ENCODE measurements around the gene SIRT6.
"Not testable (repeated sequence)": the region's sequence is repeated elsewhere in the genome, so short reads cannot be mapped to it uniquely, and the experiment has no call there.

Gene SIRT6

DNA sequence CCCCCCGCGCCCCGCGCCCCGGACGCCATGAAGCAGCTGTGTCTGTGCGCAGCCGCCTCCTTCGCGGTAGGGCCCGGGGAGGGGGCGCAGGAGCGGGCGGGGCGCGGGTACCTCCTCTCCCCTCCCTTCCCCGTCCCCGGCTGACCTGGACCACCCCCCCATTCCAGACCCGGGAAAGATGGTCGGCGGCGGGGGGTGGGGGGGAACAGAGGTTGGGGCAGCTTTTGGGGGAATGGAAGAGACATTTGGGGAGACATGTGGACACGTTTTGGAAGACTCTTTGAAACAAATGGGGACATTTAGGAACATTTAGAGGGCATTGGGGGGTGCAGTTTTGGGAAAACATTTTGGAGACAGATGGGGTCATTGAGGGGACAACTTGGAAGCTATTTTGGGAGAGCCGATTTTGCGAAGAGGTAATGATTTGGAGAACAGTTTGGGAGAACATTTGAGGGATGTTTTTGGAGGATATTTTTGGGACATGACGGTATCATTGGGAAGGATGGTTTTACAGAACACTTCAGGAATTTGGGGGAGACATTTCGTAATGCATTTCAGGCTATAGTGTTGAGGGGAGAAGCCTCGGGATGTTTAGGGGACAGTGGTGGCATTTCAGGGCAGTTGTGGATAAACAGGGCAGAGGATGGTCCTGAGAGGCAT lies 16.2 kb upstream of the SIRT6 start:
- no peak for DNase-seq

DNA sequence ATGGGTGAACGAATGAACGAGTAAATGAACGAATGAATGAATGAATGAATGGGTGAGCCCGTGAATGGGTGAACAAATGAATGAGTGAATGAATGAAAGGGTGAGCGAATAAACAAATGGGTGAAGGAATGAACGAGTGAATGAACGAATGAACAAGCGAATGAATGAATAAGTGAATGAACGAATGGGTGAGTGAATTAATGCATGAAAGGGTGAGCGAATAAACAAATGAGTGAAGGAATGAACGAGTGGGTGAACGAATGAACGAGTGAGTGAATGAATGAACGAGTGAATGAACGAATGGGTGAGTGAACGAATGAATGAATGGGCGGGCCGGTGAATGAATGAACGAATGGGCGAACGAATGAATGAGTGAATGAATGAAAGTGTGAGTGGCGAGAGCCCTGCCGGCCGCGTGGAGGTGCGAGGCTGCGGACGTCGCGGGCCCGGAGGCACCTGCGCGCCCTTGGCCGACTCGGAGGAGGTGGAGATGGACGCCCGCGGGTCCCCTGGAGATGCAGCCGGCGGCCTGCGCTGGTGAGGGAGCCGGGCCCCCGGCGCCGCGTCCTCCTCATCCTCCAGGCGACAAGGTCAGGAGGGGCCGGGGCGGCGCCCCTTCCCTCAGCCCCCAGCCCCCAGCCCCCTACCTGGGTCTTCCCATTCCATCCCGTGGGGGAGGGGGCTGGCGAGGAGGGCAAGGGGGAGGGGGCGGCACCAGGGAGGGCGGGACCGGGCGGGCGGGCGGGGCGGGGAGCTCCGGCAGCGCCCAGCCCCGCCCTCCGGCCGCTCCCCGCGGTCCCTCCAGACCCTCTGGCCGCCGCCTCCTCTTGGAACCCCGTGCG lies 15.5 kb upstream of the SIRT6 start:
- DNase-seq: no peak

DNA sequence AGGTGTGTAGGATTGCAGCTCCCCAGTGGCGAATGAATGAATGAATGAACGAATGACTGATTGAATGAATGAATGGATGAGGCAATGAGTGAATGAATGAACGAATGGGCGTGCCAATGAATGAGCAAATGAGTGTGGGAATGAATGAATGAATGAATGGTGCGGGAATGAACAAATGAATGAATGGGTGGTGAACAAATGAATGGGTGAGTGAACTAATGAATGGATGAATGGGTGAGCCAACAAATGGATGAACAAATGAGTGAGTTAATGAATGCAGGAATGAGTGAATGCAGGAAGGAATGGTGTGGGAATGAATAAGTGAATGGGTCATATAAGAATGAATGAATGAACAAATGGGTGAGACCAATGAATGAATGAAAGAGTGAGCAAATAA lies 14.9 kb upstream of the SIRT6 start:
- no peak for DNase-seq

DNA sequence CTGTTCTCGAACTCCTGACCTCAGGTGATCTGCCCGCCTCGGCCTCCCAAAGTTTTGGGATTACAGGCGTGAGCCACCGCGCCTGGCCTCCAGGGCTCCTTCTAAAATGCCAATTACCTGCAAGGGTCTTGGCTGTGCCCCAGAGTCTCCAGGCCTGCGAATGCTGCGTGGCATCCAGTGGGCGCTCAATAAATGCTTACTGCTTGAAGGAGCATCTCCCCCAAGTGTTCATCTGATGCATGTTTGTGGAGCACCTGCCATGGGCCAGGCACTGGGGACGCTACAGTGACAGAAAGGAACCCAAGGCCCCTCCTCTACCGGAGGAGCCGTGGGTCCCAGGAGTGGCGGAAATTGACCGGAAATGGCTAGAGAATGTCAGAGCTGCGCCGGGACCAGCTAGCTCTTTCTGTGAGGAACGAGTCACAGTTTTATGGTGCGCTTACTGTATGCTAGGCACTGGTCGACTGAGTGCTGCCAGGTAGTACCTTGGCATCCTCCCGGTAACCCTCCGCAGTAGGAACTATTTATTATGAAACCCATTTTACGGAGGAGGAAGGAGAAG lies 14.3 kb upstream of the SIRT6 start:
- no peak for DNase-seq

DNA sequence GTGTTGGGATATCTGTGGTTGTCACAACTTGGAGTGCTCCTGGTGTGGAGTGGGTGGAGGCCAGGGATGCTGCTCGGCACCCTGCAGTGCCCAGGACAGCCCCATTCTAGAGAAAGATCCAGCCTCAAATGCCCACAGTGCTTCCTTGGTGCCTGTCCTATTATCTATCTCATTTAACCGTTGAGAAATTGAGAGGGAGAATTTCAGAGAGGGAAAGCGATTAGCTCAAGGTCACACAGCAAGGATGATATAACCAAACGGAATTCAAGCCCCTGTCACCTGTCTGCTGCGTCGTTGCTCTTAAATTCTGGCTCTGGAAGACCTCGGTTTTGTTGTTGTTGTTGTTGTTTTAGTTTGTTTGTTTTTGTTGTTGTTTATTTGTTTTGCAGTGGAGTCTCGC lies 13.6 kb upstream of the SIRT6 start:
- no peak for DNase-seq

DNA sequence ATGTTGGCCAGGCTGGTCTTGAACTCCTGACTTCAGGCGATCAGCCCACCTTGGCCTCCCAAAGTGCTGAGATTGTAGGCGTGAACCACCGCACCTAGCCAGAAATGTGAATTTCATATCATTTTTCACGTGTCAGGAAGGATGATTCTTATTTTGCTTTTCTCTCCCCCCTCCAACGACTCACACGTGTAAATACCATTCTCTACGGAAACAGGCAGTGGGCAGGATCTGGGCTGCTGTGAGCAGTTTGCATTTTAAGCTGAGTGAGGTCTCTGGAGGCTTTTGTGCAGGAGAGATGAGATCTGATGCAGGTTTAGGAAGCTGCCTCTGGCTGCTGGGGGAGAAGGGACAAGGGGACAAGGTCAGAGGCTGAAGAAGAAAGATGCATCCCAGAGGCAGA lies 12.0 kb upstream of the SIRT6 start:
- DNase-seq: no peak

DNA sequence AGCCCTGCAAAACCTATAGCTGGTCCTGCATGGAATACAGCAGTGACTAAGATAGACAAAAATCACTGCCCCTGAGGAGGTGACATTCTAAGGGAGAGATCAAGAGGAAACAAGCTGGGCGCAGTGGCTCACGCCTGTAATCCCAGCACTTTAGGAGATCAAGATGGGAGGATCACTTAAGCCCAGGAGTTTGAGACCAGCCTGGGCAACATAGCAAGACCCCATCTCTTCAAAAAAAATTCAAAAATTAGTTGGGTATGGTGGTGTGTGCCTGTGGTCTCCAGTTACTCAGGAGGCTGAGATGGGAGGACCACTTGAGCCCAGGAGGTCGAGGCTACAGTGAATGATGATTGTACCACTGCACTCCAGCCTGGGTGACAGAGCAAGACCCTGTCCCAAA lies 10.2 kb upstream of the SIRT6 start:
- DNase-seq: not testable (repeated sequence)

GRCh38 chr19:4189641-4190040 lies 7.3 kb upstream of the SIRT6 start:
- no peak for DNase-seq

DNA sequence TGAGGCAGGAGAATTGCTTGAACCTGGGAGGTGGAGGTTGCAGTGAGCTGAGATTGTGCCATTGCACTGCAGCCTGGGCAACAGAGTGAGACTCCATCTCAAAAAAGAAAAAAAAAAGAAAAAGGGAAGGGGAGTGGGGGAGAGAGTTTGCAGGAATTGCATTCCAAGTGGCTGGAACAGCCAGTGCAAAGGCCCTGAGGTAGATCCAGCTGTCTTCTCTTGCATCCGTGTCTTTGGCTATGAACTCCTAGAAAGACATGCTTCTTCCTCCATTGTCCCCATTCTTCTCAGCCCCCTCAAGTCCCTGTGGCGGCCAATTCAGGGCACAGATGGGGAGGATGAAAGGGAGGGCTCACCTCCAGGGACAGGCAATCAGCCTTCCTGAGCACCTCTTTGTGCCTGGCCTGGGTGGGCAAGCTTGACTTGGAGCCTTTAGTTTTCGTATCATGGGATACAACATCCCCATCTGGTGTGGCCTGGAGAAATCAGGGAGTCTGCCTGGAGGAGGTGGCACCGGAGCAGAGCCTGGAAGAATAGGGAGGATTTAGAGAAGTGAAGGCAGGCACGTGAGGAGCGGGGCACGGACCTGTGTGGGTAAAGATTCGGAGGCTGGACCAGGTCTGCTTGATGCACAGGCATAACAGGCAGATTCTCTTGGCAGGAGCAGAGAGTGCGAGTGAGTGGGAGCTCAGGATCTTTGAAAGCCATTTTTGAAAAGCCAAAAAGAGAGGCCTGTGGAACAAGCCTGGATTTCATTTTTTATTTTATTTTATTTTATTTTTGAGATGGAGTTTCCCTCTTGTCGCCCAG lies 5.2 kb upstream of the SIRT6 start:
- DNase-seq: no peak

DNA sequence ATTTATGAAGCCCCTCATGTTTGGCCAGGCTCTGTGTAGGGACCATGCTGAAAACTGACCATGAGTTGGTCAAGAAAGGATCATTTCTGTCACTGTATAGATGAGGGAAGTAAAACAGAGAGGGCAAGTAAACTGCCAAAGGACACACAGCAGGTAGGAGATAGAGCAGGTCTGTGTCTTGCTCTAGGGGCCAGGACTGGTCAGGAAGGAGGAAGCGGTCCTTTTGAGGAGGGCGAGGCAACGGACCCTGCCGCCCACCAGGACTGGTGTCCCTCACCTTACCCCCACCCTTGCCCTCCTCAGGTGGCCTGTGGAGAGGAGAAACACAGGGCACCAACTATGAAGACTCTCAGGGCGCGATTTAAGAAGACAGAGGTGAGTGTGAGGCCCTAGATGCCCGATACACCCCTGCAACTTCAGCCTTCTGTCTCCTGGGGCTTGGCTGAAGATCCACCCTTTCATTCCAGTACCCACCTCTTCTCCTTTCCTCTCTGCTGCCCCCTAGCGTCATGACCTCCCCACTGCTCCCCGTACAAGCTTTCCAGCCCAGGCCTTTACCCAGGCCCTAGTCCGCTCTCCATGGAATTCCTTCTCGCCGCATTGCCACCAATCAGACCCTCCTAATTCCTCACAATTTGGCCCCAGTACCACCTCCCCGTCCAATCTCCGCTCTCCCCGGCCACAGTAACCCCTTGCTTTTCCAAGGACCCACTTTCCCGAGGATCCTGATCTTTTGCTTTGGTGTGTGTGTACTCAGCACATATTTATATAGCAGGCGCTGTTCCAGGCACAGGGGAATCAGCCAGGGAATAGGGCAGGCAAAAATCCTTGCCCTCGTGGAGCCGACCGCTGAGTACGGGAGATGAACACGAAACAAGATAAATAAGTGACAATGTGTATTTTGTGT lies 4.0 kb upstream of the SIRT6 start:
- DNase-seq: peak; percentile 82

DNA sequence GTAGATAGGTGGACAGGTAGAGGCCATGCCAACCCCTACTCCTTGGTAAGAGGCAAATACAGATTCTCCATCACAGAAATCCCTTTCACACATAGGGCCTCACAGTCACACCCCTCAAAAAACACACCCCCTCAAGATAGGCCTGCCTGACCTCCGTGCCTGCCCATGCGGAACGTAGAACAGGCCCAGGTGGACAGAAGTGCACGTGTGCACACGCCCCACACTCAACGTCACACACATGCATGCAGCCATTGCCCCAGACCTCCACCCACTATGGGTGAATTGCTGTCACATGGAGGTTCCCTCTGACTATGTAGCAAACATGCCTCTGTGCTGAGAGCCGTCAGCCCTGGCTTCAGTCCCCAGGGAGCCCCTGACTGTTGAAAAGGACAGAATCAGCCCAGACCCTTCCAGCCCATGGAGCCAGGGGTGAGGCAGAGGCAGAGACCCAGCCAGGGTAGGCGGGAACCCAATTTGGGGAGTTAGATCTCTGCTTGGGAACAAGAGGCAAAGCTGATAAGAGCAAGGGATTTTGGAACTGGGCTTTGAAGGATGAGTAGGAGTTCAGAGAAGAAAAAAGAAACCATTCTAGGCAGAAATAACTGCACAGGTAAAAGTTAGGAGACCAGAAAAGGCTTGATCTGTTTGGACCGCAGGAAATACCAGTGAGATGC lies 3.2 kb upstream of the SIRT6 start:
- no peak for DNase-seq

DNA sequence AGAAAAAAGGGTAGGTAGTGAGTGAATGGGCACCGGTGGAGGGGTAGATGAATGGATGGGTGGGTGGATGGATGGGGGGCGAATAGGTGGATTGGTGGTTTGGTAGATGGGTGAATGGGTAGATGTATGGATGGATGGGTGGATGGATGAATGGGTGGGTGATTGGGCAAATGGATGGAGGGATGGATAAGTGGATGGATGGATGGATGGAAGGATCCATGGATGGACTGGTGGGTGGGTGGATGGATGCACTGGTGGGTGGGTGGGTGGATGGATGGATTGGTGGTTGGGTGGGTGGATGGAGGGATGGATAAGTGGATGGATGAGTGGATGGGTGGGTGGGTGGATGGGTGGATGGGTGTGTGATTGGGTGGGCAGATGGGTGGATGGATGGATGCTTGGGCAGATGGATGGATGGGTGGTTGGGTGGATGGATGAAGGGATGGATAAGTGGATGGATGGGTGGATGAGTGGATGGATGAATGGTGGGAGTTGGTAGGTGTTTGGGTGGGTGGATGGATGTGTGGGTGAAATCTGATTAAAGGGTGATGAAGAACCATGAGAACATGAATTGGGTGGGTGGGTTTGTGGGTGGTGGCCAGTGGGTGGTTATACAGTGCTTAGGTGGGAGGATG lies 2.5 kb upstream of the SIRT6 start:
- no peak for DNase-seq

GRCh38 chr19:4183967-4184717 lies 1.8 kb upstream of the SIRT6 start:
- no peak for DNase-seq

DNA sequence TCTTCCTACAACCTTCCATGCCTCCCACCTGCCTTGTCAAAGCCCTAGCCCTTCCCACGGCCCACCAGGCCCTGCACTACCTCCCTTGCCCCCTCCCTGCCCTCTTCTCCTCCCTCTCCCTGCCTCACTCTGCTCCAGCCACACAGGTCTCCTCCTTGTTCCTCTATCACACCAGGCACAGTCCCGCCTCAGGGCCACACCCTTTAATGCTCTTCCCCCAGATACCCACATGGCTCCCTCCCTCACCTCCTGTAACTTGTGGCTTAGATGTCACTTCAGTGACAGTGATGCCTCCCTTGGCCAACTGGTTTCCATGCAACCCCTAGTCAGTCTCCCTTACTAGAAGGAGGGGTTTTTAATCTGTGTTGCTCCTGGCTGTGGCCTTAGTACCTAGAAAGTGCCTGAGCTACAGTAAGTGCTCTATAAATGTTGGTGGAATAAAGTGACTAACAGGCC lies 1.3 kb downstream of the SIRT6 start:
- DNase-seq: no peak

- DNase-seq: no peak
Measured at GRCh38 chr19:4178990-4179389, 3.4 kb downstream of the SIRT6 start.

DNA sequence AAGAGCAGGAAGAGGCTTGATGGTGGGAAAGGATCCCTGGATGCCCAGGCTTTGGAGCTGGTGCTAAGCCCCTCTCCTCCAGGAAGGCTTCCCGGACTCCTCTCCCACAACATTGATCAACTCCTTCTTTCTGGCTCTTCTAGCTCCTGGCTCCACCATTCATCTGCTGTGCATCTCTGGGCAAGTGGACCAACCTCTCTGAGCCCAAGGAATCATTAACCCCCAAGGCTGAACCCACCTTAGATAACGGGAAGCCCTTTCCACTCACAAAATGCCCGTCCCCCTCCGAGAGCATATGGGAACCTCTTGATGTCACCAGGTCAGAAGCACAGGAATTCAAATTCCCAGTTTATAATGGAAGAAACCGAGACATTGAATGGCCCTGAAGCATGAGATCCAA lies 5.2 kb downstream of the SIRT6 start:
- DNase-seq: no peak

- no peak for DNase-seq
Measured at GRCh38 chr19:4175669-4175931, 6.8 kb downstream of the SIRT6 start.

DNA sequence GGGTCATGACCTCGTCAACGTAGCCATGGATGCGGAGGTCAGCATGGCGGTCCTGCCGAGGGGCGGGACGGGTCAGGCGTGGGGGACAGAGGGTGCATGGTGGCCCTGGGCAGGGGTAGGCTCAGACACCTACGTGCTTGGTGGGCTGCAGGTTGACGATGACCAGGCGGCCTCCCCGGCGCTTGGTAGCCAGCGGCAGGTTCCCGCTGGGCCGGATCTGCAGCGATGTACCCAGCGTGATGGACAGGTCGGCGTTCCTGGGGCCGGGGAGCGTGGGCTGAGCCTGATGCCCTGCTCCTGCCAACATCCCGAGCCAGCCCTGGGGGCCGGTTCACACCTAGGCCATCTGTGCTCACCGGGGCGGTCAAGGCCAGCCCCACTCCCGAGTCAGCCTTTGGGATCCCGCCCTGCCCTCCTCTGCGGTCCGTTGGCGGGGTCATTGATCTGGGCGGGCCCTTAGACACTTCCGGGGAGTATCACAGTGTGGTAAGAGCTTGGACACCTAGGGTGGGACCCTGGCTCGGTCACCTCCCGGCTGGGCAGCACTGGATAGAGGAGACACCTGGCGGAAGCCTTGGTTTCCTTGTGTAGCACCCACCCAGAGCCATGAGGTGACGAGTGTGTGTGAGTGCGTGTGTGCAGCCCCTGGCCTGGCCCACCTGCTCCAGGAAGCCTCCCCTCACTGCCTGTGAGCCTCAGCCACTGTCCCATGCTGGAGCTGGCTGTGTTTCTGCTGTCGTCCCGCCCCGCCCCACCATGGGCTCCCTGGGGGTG lies 7.3 kb downstream of the SIRT6 start:
- DNase-seq: no peak

GRCh38 chr19:4174213-4174894 lies 8.0 kb downstream of the SIRT6 start:
- DNase-seq: no peak

Data from activated CD4-positive, alpha-beta T cell treated with anti-CD3 and anti-CD28 coated beads, Interleukin-10, Interleukin-2, amounts not matched to agents 100 ng/mL and 50 ng/mL, durations not matched to agents 16 hours and 8 hours (primary cell).